Central memory CD8-positive, alpha-beta T cell (primary cell): Measurements from ENCODE around the gene GPATCH11.
A peak's percentile ranks its signal among the peaks of the same experiment; 100 is the strongest.

ENCODE experiments used
- ATAC-seq: fragments of 150-1000 bp; cut with Tn5 transposase; replicated peaks from 2 replicates; pipeline ENCODE4 v1.10.0; 2022; ENCODE audit warnings: mild to moderate bottlenecking, moderate FRiP score, moderate number of reproducible peaks; ENCODE audit not compliant: poor library complexity, severe bottlenecking; ENCODE audit errors: extremely low read depth
- DNase-seq, 2 donors: peaks; one replicate each; pipeline ENCODE4 v3.0.0; 2021; ENCODE audit warnings: low spot score in 2 of 2
- H3K27ac Mint-ChIP-seq: one replicate; pipeline ENCODE4 v1.8.0; 2022; ENCODE audit warnings: low read depth, mild to moderate bottlenecking, moderate library complexity, mixed read lengths
- H3K27me3 Mint-ChIP-seq: one replicate; pipeline ENCODE4 v1.8.0; 2022; ENCODE audit warnings: mixed read lengths
- H3K36me3 Mint-ChIP-seq: one replicate; pipeline ENCODE4 v1.8.0; 2022; ENCODE audit warnings: mild to moderate bottlenecking, moderate library complexity, mixed read lengths; ENCODE audit not compliant: insufficient read depth
- H3K4me1 Mint-ChIP-seq: one replicate; pipeline ENCODE4 v1.8.0; 2022; ENCODE audit warnings: mixed read lengths
- H3K4me3 Mint-ChIP-seq: one replicate; pipeline ENCODE4 v1.8.0; 2022; ENCODE audit warnings: mild to moderate bottlenecking, moderate library complexity, mixed read lengths
- H3K9me3 Mint-ChIP-seq: one replicate; pipeline ENCODE4 v1.8.0; 2022; ENCODE audit warnings: mixed read lengths

The GPATCH11 gene

DNA sequence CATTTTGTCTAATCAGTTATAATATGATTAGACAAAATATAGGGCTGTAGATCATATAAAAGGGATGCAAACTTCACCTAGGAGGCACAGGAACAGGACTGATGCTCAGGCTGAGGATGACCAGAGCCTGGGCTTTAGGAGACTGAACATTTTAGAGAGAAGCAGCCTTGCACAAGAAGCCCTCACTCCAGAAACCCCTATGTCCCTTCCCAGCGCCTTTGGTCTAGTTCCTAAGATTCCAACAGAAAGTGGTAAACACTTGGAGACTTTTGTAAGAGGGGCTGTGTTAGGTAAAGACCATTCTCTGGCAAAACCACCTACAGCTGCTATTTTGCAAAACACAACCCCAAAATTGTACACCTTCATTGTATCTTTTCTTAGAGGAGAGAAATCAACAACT, 33.2 kb downstream of the GPATCH11 start:
- Mint-ChIP-seq H3K4me1 (peaks cover 8% of the 10 kb centered on the region), H3K36me3 (peaks cover 48% of the 10 kb centered on the region), H3K4me3 (no peak overlapping the region), H3K27ac (no peak overlapping the region), H3K9me3 (no peaks in the 10 kb centered on the region), H3K27me3 (no peaks in the 10 kb centered on the region)
- DNase-seq (no peak), ATAC-seq (no peak)

- no peak for ATAC-seq
- Mint-ChIP-seq H3K27me3 (no peaks in the 10 kb centered on the region), H3K4me1 (peaks cover 8% of the 10 kb centered on the region), H3K36me3 (peaks cover 44% of the 10 kb centered on the region), H3K27ac (no peak overlapping the region), H3K9me3 (no peaks in the 10 kb centered on the region), H3K4me3 (no peak overlapping the region)
- no peak for DNase-seq
Measured at GRCh38 chr2:37119157-37119556, 34.8 kb downstream of the GPATCH11 start.

GRCh38 chr2:37125416-37125815, 41.1 kb downstream of the GPATCH11 start:
- H3K27me3 Mint-ChIP-seq, result no peaks in the 10 kb centered on the region
- no peak for DNase-seq
- no peaks in the 10 kb centered on the region for H3K9me3 Mint-ChIP-seq
- ATAC-seq, result no peak
- H3K36me3 Mint-ChIP-seq, result peaks cover 40% of the 10 kb centered on the region
- H3K27ac Mint-ChIP-seq, result no peak overlapping the region
- H3K4me3 Mint-ChIP-seq, result no peak overlapping the region
- peaks cover 4% of the 10 kb centered on the region for H3K4me1 Mint-ChIP-seq

- Mint-ChIP-seq H3K4me3 (no peak overlapping the region), H3K9me3 (no peaks in the 10 kb centered on the region), H3K27me3 (no peaks in the 10 kb centered on the region), H3K27ac (no peak overlapping the region), H3K36me3 (peaks cover 28% of the 10 kb centered on the region), H3K4me1 (peaks cover 16% of the 10 kb centered on the region)
- ATAC-seq (no peak), DNase-seq (no peak)
Measured at GRCh38 chr2:37132914-37133313, 48.6 kb downstream of the GPATCH11 start.

DNA sequence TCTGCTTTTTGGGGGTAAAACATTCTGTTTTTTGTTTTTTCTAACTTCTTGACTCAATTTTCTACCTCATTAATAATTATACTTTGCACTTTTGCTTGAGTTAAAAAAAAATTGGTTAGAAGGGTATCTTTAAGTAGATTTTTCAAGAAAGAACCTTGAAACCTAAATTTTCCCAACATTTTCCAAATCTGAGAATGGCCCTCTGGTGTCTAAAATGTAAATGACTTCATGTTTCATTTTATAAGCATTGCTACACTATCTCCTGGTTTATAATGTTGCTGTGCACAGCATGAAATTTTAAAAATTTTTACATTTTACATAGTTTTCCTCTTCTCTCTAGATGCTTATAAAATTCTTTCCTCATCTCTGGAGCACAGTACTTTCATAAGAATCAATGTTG, 58.2 kb downstream of the GPATCH11 start:
- ATAC-seq (no peak), DNase-seq (no peak)
- Mint-ChIP-seq H3K36me3 (peaks cover 61% of the 10 kb centered on the region), H3K9me3 (no peaks in the 10 kb centered on the region), H3K27ac (peak overlapping the region; percentile 68), H3K4me1 (peaks cover 5% of the 10 kb centered on the region), H3K27me3 (no peaks in the 10 kb centered on the region), H3K4me3 (no peak overlapping the region)

- H3K9me3 Mint-ChIP-seq, result no peaks in the 10 kb centered on the region
- H3K27me3 Mint-ChIP-seq, result no peaks in the 10 kb centered on the region
- H3K4me1 Mint-ChIP-seq, result peaks cover 10% of the 10 kb centered on the region
- H3K4me3 Mint-ChIP-seq, result no peak overlapping the region
- ATAC-seq (no peak), DNase-seq (no peak)
- no peak overlapping the region for H3K27ac Mint-ChIP-seq
- peaks cover 64% of the 10 kb centered on the region for H3K36me3 Mint-ChIP-seq
Measured at GRCh38 chr2:37143974-37144373, 59.7 kb downstream of the GPATCH11 start.

GRCh38 chr2:37146062-37146461, 61.7 kb downstream of the GPATCH11 start:
- ATAC-seq (no peak), DNase-seq (no peak)
- peaks cover 22% of the 10 kb centered on the region for H3K4me1 Mint-ChIP-seq
- H3K36me3 Mint-ChIP-seq, result peaks cover 50% of the 10 kb centered on the region
- H3K9me3 Mint-ChIP-seq, result no peaks in the 10 kb centered on the region
- H3K27ac Mint-ChIP-seq, result no peak overlapping the region
- H3K27me3 Mint-ChIP-seq, result no peaks in the 10 kb centered on the region
- H3K4me3 Mint-ChIP-seq, result no peak overlapping the region

DNA sequence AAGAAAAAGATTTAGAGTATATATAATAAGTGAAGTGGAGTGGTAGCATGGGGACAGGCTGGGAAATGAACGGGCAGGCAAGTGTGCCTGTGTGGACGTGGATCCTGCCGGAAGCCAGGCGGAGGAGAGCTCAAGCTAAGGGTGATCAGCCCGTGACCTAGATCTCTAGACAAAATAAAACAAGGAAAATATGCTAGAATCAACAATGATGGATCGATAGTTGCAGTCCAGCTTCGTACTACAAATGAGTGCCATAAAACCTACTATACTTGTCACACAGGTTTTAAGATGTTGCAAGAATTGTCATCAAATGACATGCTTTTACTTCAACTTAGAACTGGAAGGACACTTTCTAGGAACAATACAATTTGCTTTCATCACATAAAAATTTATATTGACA, 64.0 kb downstream of the GPATCH11 start:
- no peaks in the 10 kb centered on the region for H3K27me3 Mint-ChIP-seq
- peaks cover 34% of the 10 kb centered on the region for H3K4me1 Mint-ChIP-seq
- DNase-seq, result no peak
- H3K9me3 Mint-ChIP-seq, result peaks cover 6% of the 10 kb centered on the region
- no peak for ATAC-seq
- peak overlapping the region; percentile 58 for H3K27ac Mint-ChIP-seq
- peaks cover 38% of the 10 kb centered on the region for H3K36me3 Mint-ChIP-seq
- no peak overlapping the region for H3K4me3 Mint-ChIP-seq
